Fibroblast of upper back skin (primary cell): Measurements from ENCODE around the gene DQX1.
"Not testable (repeated sequence)": the region's sequence is repeated elsewhere in the genome, so short reads cannot be mapped to it uniquely, and the experiment has no call there.

Experiments used
- DNase-seq: peaks from one replicate; pipeline ENCODE4 v3.0.0-alpha.2; 2013

Gene DQX1

GRCh38 chr2:74525717-74526648 is at the start of gene DQX1:
DQX1 (minus strand) TSS chr2:74526231; CDS start chr2:74525729, 502 bp downstream.
- no peak for DNase-seq

DNA sequence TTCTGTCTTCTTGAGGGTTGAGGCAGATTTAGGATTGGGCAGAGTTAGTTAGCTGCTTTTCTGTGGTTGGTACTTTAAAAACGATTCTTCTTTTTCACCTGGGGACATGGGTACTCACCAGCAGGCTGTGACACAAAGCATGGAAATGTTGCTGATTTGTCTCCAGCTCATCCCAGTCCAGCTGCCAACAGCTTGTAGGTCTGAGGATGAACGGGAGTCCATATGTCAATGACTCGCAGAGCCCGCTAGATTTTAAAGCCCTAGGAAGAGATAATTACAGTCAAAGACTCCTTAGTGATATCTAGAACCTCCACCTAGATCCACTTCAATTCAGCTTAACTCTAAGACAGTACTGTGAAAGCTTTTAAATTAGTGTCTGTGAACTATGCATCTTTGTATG is 49.3 kb upstream of the DQX1 start:
- no peak for DNase-seq

DNA sequence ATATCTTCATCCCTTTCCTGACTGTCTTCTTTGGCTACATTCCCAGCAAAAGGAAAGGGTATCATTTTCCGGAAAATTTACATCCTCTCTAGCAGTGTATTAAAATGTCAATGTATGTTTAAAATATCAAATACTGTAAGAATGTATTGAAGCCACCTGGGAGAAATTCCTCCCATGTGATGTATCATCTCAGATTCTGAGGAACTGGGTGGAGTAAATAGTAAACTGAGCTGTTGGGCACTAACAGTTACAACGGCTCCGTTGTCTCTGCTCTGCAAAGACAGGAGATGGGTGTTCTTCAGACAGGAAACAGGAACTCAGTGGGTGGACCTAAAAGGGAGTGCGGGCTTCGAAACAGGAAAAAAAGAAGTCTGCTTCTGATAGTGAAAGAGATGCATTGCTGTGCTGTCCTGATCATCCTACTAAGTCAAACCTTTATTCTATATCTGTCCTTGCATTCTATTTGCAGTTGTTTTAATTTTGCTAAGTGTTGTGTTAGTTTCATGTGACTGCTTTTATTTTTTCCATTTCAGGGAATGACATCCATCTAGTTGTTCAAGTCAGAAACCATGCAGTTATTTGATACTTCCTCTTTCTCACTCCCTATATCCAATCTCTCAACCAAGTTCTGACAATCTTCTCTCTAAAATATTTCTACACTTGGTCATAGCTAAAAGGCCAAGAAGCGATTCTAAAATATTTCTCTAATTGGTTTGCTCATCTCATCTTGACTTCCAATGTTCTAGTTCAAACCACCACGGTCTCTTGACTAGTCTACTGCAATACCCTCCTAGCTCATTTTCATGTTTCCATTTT is 47.9 kb upstream of the DQX1 start:
- peak; percentile 76 for DNase-seq

DNA sequence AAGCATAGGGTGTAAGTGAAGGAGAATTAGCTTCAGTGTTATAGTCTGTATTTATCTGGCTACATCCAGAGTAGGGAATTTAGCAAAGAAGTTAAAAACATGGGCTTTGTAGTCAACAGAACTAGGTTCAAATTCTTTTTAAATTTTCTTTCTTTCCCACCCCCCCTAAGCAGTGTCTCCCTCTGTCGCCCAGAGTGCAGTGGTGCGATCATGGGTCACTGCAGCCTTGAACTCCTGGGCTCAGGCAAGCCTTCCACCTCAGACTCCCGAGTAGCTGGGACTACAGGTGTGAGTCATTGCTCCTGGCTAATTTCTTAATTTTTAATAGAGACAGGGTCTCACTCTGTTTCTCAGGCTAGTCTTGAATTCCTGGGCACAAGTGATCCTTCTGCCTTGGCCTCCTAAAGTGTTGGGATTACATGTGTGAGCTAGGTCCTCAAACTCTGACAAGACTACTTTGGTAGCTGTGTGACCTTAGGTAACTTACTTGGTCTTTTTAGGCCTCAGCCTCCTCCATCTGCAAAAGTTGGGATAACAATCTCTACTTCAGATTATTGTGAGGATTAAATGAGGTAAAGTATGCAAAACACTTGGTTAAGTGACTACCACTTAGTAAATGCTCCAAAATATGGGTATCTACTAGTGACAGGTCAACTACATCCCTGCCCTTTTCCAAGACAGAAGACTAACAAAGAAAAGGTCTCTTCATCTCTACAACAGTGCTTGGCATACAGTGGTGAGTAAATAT is 46.3 kb upstream of the DQX1 start:
- DNase-seq, result no peak

- DNase-seq, result no peak
These were observed 45.0 kb upstream of the DQX1 start for GRCh38 chr2:74571058-74571457.

DNA sequence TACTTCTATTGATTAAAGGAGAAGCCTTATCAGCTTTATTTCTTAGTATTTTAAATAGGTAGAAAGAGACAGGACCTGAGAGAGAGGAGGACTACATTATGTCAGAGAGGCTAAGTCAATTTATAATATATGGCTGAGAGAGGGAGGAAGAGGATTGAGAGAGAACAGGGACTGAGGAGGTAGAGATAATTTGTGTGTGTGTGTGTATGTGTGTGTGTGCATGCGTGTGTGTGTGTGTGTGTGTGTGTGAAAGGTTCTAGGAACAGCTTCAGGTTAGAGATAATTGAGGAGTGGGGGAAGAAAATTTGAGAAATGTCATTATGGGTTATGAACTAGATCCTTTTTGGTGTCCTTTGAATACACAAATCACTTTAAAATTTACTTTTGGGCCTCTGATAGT is 43.7 kb upstream of the DQX1 start:
- DNase-seq, result no peak

GRCh38 chr2:74567881-74568280 is 41.9 kb upstream of the DQX1 start:
- peak; percentile 84 for DNase-seq

DNA sequence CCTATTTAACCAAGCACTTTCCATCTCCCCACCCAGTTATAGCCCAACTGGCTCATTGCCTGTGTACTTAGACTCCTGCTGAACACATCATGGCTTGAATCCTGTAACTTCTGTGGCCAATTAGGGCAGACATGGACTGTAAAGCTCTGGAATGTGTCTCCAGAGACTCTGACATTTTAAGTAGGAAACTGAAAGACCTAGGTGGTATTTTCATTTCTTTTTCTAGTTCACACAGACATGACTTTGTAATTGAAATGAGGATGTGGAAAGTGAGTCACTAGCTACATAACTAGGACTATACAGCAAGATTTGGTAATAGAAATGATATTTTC is 40.7 kb upstream of the DQX1 start:
- DNase-seq, result peak; percentile 99

DNA sequence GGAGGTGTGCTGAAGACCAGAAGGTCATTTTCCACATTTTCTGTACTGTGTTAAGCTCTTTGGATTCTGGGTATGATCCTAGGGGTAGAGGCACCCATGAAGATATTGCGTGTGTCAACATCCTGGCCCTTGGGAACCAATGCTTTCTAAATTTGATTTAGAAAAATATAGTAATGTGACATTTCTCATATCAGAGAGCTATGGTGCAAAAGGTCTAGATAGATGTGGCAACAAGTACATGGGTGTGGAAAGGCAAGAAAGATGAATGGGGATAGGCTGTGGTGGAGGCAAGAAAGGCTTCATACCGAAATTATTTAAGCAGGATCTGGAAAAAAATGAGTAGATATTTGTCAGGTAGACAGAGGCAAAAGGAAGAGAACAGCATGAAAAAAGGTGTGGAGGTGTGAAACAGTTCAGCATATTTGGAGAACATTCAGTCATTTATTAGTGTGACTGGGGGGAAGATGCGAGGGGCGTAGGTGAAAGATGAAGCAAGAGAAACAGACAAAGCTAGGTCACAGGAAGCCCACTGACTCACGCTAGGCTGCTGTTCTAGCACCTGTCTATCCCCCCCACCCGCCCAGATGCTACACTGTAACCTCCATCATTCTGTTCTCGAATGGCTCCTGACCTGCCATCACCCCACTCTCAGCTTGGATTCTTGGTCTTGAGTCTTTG is 40.2 kb upstream of the DQX1 start:
- DNase-seq, result no peak

GRCh38 chr2:74564222-74564621 is 38.2 kb upstream of the DQX1 start:
- DNase-seq, result peak; percentile 77

- no peak for DNase-seq
These were observed 36.2 kb upstream of the DQX1 start for GRCh38 chr2:74562126-74562775.

GRCh38 chr2:74561022-74561421 is 35.0 kb upstream of the DQX1 start:
- DNase-seq, result not testable (repeated sequence)

DNA sequence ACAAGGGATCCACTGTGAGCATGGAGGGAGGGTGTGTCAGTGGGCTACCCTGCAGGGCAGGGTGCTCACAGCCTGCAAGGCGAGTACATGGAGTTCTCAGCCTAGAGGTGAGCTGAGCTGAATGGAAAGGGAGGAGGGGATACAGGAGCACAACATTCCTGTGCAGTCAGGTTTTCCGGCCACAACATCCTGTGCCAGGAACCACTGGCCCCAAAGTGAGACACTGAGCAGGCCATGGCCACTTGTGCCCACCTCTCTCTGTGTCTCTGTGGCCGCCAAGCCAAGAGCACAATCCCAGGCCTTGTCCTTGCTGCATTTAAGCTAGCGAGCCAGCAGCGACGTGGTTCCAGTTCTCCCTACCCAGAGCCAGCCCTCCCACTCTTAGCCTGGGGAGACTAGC is 34.6 kb upstream of the DQX1 start:
- no peak for DNase-seq

GRCh38 chr2:74559912-74560311 is 33.9 kb upstream of the DQX1 start:
- DNase-seq, result no peak

DNA sequence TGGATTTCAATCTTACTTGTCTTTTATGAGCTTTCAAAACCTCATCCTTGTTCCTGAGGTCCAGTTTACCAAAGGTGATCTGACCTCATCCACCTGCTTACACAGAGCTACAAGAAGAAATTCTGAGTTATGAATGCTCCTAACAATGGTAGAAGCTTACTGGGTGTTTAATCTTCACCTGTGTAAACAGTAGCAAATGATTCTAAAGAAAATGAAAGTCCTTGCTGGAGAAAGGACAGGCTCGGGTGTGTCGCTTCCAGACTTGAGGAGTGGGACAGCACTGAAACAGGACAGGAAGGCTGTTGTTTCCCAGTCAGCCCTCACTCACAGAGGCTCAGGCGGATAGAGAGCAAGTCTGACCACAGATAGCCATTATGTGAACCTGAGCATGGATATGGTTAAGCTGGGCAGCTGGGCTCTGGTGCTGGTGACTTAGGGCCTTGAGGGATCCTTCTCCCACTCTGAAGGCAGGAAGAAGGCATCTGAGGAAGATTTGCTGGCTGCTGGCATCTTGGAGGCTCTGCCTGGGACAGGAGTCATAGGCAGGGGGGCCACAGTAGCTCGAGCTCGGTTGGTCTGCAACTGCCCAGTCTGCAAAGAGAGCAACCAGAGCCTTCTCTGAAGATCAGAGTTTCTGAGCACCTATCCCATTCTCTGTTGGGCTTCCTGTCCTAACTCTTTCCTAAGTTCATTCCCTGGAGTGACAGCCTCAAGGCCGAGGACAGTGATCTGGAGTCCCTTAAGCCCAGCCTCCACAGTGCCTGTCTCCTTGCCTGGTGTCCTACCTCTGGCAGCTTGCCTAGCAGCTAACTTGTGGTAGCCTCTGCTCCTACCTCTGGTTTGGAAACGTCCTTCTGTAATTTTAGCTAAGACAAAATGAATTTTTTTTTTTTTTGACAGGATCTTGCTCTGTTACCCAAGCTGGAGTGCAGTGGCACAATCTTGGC is 32.5 kb upstream of the DQX1 start:
- DNase-seq, result no peak

GRCh38 chr2:74556831-74557370 is 30.9 kb upstream of the DQX1 start:
- DNase-seq, result no peak

GRCh38 chr2:74556159-74556558 is 30.1 kb upstream of the DQX1 start:
- DNase-seq, result no peak

- no peak for DNase-seq
These were observed 29.6 kb upstream of the DQX1 start for GRCh38 chr2:74555610-74556103.

GRCh38 chr2:74554820-74555531 is 28.9 kb upstream of the DQX1 start:
- no peak for DNase-seq
